Trophoblast cell (in vitro differentiated cells and primary cell): ENCODE measurements around the gene RANGAP1.

Experiments
- DNase-seq, 2 donors: peaks; one replicate each; pipeline ENCODE4 v3.0.0-alpha.2; 2016
- H2AFZ ChIP-seq: 2 replicates; pipeline ENCODE4 v1.6.1; 2013; ENCODE audit warnings: low read length, moderate library complexity, mild to moderate bottlenecking; ENCODE audit not compliant: insufficient read depth, poor library complexity
- H2AK5ac ChIP-seq: 2 replicates; pipeline ENCODE4 v1.6.1; 2013; ENCODE audit warnings: mild to moderate bottlenecking, low read length
- H2BK120ac ChIP-seq: 2 replicates; pipeline ENCODE4 v1.6.1; 2013; ENCODE audit warnings: low read length, mild to moderate bottlenecking, moderate library complexity; ENCODE audit not compliant: insufficient read depth, poor library complexity
- H2BK12ac ChIP-seq: 2 replicates; pipeline ENCODE4 v1.6.1; 2013; ENCODE audit warnings: mild to moderate bottlenecking, low read length, moderate library complexity
- H2BK5ac ChIP-seq: 2 replicates; pipeline ENCODE4 v1.6.1; 2013; ENCODE audit warnings: low read length, low read depth, moderate library complexity, mild to moderate bottlenecking; ENCODE audit not compliant: poor library complexity
- H3K14ac ChIP-seq: 2 replicates; pipeline ENCODE4 v1.6.1; 2013; ENCODE audit warnings: mild to moderate bottlenecking, low read length
- H3K18ac ChIP-seq: 2 replicates; pipeline ENCODE4 v1.6.1; 2013; ENCODE audit warnings: mild to moderate bottlenecking, low read length
- H3K23ac ChIP-seq: 2 replicates; pipeline ENCODE4 v1.6.1; 2013; ENCODE audit warnings: low read length
- H3K27ac ChIP-seq: 2 replicates; pipeline ENCODE4 v1.5.1; 2013; ENCODE audit warnings: low read depth, mild to moderate bottlenecking, inconsistent platforms, low read length, moderate library complexity
- H3K27me3 ChIP-seq: 2 replicates; pipeline ENCODE4 v1.6.1; 2013; ENCODE audit warnings: inconsistent platforms, mild to moderate bottlenecking, low read length, moderate library complexity; ENCODE audit not compliant: insufficient read depth
- H3K36me3 ChIP-seq, 2 experiments: 1 replicate in 1 of 2; 2 replicates in 1 of 2; pipeline ENCODE4 v1.6.1; 2013; ENCODE audit warnings: low read length in 2 of 2, mild to moderate bottlenecking in 2 of 2, moderate library complexity in 1 of 2; ENCODE audit not compliant: insufficient read depth in 2 of 2, control insufficient read depth in 1 of 2
- H3K4ac ChIP-seq: 2 replicates; pipeline ENCODE4 v1.6.1; 2013; ENCODE audit warnings: low read depth, mild to moderate bottlenecking, low read length, moderate library complexity
- H3K4me1 ChIP-seq, 2 experiments: 1 replicate in 1 of 2; 2 replicates in 1 of 2; pipeline ENCODE4 v1.6.1; 2013; ENCODE audit warnings: low read length in 2 of 2, mild to moderate bottlenecking in 2 of 2, moderate library complexity in 1 of 2; ENCODE audit not compliant: insufficient read depth in 2 of 2, control insufficient read depth in 1 of 2
- H3K4me2 ChIP-seq: 2 replicates; pipeline ENCODE4 v1.6.1; 2013; ENCODE audit warnings: inconsistent platforms, mild to moderate bottlenecking, low read length, moderate library complexity
- H3K4me3 ChIP-seq: 2 replicates; pipeline ENCODE4 v1.5.1; 2013; ENCODE audit warnings: mild to moderate bottlenecking, low read depth, low read length, inconsistent platforms
- H3K79me1 ChIP-seq: one replicate; pipeline ENCODE4 v1.6.1; 2013; ENCODE audit warnings: low read length
- H3K79me2 ChIP-seq: 2 replicates; pipeline ENCODE4 v1.6.1; 2013; ENCODE audit warnings: low read length, mild to moderate bottlenecking; ENCODE audit not compliant: control insufficient read depth, insufficient read depth, poor library complexity
- H3K9ac ChIP-seq: 2 replicates; pipeline ENCODE4 v1.6.1; 2013; ENCODE audit warnings: mild to moderate bottlenecking, low read length
- H3K9me3 ChIP-seq: 2 replicates; pipeline ENCODE4 v1.6.1; 2013; ENCODE audit warnings: low read depth, mild to moderate bottlenecking, control low read depth, inconsistent platforms, low read length; ENCODE audit not compliant: insufficient read depth
- H4K12ac ChIP-seq: 2 replicates; pipeline ENCODE4 v1.6.1; 2013; ENCODE audit warnings: low read depth, mild to moderate bottlenecking, low read length, moderate library complexity
- H4K8ac ChIP-seq: 2 replicates; pipeline ENCODE4 v1.6.1; 2013; ENCODE audit warnings: low read depth, mild to moderate bottlenecking, low read length, moderate library complexity
- H4K91ac ChIP-seq: one replicate; pipeline ENCODE4 v1.6.1; 2013; ENCODE audit warnings: low read depth, mild to moderate bottlenecking, low read length, moderate library complexity
- WGBS: extraction: QIAGEN DNeasy Blood & Tissue Kit; methylation state at CpG from one replicate; pipeline ENCODE4 v1.1.7; 2013; ENCODE audit warnings: missing lambda C conversion rate; ENCODE audit not compliant: insufficient read length, insufficient coverage; ENCODE audit errors: extremely low coverage; 5-methylcytosine and 5-hydroxymethylcytosine counted together

Gene RANGAP1

GRCh38 chr22:41204066-41204465 is 81.9 kb downstream of the RANGAP1 start:
- H3K9me3 ChIP-seq = no peaks in the 10 kb centered on the region
- H3K4ac ChIP-seq = no peak overlapping the region
- no peaks in the 10 kb centered on the region for H3K36me3 ChIP-seq
- no peak overlapping the region for H3K18ac ChIP-seq
- H3K14ac ChIP-seq = no peak overlapping the region
- H3K27me3 ChIP-seq = no peaks in the 10 kb centered on the region
- peaks cover 4 to 6% of the 10 kb centered on the region in 2 experiments for H3K4me1 ChIP-seq
- H4K8ac ChIP-seq = no peak overlapping the region
- H2BK120ac ChIP-seq = no peak overlapping the region
- peaks cover 3% of the 10 kb centered on the region for H3K79me1 ChIP-seq
- no peak overlapping the region for H2BK5ac ChIP-seq
- no peak overlapping the region for H3K9ac ChIP-seq
- H3K27ac ChIP-seq = no peak overlapping the region
- no peak overlapping the region for H2AK5ac ChIP-seq
- peaks cover 3% of the 10 kb centered on the region for H3K79me2 ChIP-seq
- no peak for DNase-seq
- no peak overlapping the region for H4K91ac ChIP-seq
- no peak overlapping the region for H2AFZ ChIP-seq
- H4K12ac ChIP-seq = no peak overlapping the region
- no peak overlapping the region for H3K4me3 ChIP-seq
- no CpG with 5 or more reads among the region's 6 CpGs for WGBS
- H3K23ac ChIP-seq = no peak overlapping the region
- no peak overlapping the region for H2BK12ac ChIP-seq
- no peak overlapping the region for H3K4me2 ChIP-seq

DNA sequence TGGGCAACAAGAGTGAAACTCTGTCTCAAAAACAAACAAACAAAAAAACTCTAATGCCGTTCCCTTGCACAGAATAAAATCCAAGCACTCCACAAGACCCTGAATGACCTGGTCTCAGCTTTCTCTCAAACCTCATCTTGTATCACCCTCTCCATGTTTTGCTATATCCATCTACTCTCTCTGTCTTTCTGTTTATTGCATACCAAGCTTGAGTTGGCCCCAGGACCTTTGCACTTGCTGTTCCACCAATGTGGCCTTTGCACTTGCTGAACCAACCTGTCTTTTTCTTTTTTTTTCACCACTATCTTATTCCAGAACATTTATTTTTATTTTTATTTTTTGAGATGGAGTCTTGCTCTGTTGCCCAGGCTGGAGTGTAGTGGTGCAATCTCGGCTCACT is 82.9 kb downstream of the RANGAP1 start:
- Histone ChIP-seq H3K4me1 (peaks cover 4 to 8% of the 10 kb centered on the region in 2 experiments), H3K9ac (no peak overlapping the region), H4K91ac (no peak overlapping the region), H3K27ac (no peak overlapping the region), H3K4me3 (no peak overlapping the region), H4K8ac (no peak overlapping the region), H3K79me1 (peaks cover 3% of the 10 kb centered on the region), H3K23ac (no peak overlapping the region), H3K14ac (no peak overlapping the region), H4K12ac (no peak overlapping the region), H3K18ac (no peak overlapping the region), H3K4ac (no peak overlapping the region), H2AK5ac (no peak overlapping the region), H2BK120ac (no peak overlapping the region), H2BK5ac (no peak overlapping the region), H2BK12ac (no peak overlapping the region), H3K36me3 (no peaks in the 10 kb centered on the region), H3K9me3 (no peaks in the 10 kb centered on the region), H3K27me3 (no peaks in the 10 kb centered on the region), H2AFZ (no peak overlapping the region), H3K4me2 (no peak overlapping the region), H3K79me2 (peaks cover 3% of the 10 kb centered on the region)
- no peak for DNase-seq
- no CpG with 5 or more reads among the region's 2 CpGs for WGBS

- Histone ChIP-seq H3K14ac (no peak overlapping the region), H2BK12ac (no peak overlapping the region), H3K4ac (no peak overlapping the region), H3K27ac (no peak overlapping the region), H3K79me2 (peaks cover 3% of the 10 kb centered on the region), H2BK120ac (no peak overlapping the region), H2AFZ (no peak overlapping the region), H3K4me2 (no peak overlapping the region), H4K91ac (no peak overlapping the region), H3K9me3 (no peaks in the 10 kb centered on the region), H2BK5ac (no peak overlapping the region), H2AK5ac (no peak overlapping the region), H3K4me1 (peaks cover 10 to 13% of the 10 kb centered on the region in 2 experiments), H3K79me1 (peaks cover 3% of the 10 kb centered on the region), H4K12ac (no peak overlapping the region), H3K9ac (no peak overlapping the region), H3K23ac (no peak overlapping the region), H3K27me3 (peaks cover 5% of the 10 kb centered on the region), H3K4me3 (no peak overlapping the region), H3K36me3 (no peaks in the 10 kb centered on the region), H3K18ac (no peak overlapping the region), H4K8ac (no peak overlapping the region)
- WGBS = no CpG with 5 or more reads among the region's 10 CpGs
- peak; percentile 29 to 70 for DNase-seq
Observed at GRCh38 chr22:41201141-41201540, 84.8 kb downstream of the RANGAP1 start.

DNA sequence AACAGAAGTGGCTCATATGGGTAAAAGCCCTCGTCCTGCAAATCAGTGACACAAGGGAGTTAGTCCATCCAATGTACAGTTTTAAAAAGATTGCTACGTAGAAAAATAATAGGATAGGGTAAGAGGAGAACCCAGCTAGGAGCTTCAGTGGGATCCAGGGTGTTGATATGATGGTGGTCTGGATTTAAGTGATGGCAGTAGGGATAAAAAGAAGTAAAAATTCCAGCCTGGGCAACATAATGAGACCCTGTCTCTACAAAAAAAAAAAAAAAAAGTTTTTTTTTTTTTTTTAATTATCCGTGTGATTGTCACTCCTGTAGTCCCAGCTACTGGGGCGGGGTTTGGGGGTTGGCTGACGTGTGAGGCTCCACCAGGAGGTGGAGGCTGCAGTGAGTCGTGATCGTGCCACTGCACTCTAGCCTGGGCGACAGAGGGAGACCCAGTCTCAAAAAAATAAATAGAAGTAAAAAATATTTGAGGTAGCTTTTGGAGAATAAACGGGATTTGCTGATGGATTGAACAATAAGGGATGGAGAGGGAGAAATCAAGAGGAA is 87.9 kb downstream of the RANGAP1 start:
- Histone ChIP-seq H3K9me3 (no peaks in the 10 kb centered on the region), H4K8ac (no peak overlapping the region), H2BK120ac (no peak overlapping the region), H3K23ac (no peak overlapping the region), H3K79me1 (no peaks in the 10 kb centered on the region), H3K18ac (no peak overlapping the region), H3K4me1 (peaks cover 6 to 7% of the 10 kb centered on the region in 2 experiments), H2AK5ac (no peak overlapping the region), H3K79me2 (no peaks in the 10 kb centered on the region), H2AFZ (no peak overlapping the region), H4K91ac (no peak overlapping the region), H3K4me2 (peak overlapping the region; percentile 86), H3K27me3 (peaks cover 5% of the 10 kb centered on the region), H2BK12ac (no peak overlapping the region), H3K4me3 (no peak overlapping the region), H3K36me3 (no peaks in the 10 kb centered on the region), H3K14ac (no peak overlapping the region), H3K9ac (no peak overlapping the region), H2BK5ac (no peak overlapping the region), H3K27ac (no peak overlapping the region), H4K12ac (no peak overlapping the region), H3K4ac (no peak overlapping the region)
- DNase-seq = peak in 1 of 2 donors; percentile 34
- WGBS = 100% methylated on average over 1 of the region's 9 CpGs
